Effector memory CD8-positive, alpha-beta T cell (primary cell): ENCODE data around the gene EIF4E1B.
A peak's percentile ranks its signal among the peaks of the same experiment; 100 is the strongest.

ENCODE experiments used
- ATAC-seq: fragments of 150-1000 bp; cut with Tn5 transposase; replicated peaks from 2 replicates; pipeline ENCODE4 v1.10.0; 2021; ENCODE audit warnings: mild to moderate bottlenecking, moderate library complexity
- DNase-seq, 3 experiments: peaks; one replicate each; pipeline ENCODE4 v3.0.0; 2021
- H3K27ac Mint-ChIP-seq, 2 donors: one replicate each; pipeline ENCODE4 v1.8.0; 2022; ENCODE audit warnings: mild to moderate bottlenecking in 2 of 2, mixed read lengths in 2 of 2, moderate library complexity in 2 of 2
- H3K27me3 Mint-ChIP-seq, 2 donors: one replicate each; pipeline ENCODE4 v1.8.0; 2022; ENCODE audit warnings: mixed read lengths in 2 of 2
- H3K36me3 Mint-ChIP-seq: one replicate; pipeline ENCODE4 v1.8.0; 2022; ENCODE audit warnings: mild to moderate bottlenecking, moderate library complexity, mixed read lengths; ENCODE audit not compliant: insufficient read depth
- H3K4me1 Mint-ChIP-seq, 2 donors: one replicate each; pipeline ENCODE4 v1.8.0; 2022; ENCODE audit warnings: low read depth in 2 of 2, mixed read lengths in 2 of 2
- H3K4me3 Mint-ChIP-seq, 2 donors: one replicate each; pipeline ENCODE4 v1.8.0; 2022; ENCODE audit warnings: mild to moderate bottlenecking in 2 of 2, mixed read lengths in 2 of 2, moderate library complexity in 2 of 2
- H3K9me3 Mint-ChIP-seq, 2 donors: one replicate each; pipeline ENCODE4 v1.8.0; 2022; ENCODE audit warnings: mixed read lengths in 2 of 2

EIF4E1B gene

GRCh38 chr5:176610435-176610773 is 20.1 kb upstream of the EIF4E1B start:
- ATAC-seq (no peak), DNase-seq (no peak)
- no peaks in the 10 kb centered on the region for H3K9me3 Mint-ChIP-seq
- H3K36me3 Mint-ChIP-seq, result peaks cover 21% of the 10 kb centered on the region
- H3K4me1 Mint-ChIP-seq, result peaks cover 10 to 13% of the 10 kb centered on the region in 2 donors
- peaks cover 23 to 30% of the 10 kb centered on the region in 2 donors for H3K27me3 Mint-ChIP-seq
- H3K4me3 Mint-ChIP-seq, result peak overlapping the region; percentile 77 to 78
- H3K27ac Mint-ChIP-seq, result no peak overlapping the region

- Mint-ChIP-seq H3K9me3 (no peaks in the 10 kb centered on the region), H3K27ac (no peak overlapping the region), H3K27me3 (peaks cover 33 to 40% of the 10 kb centered on the region in 2 donors), H3K4me1 (peaks cover 10 to 13% of the 10 kb centered on the region in 2 donors), H3K36me3 (peaks cover 21% of the 10 kb centered on the region), H3K4me3 (no peak overlapping the region)
- no peak for ATAC-seq
- DNase-seq, result peak; percentile 38 to 47 (median 39)
These were observed 19.0 kb upstream of the EIF4E1B start for GRCh38 chr5:176611435-176611834.

- Mint-ChIP-seq H3K36me3 (peaks cover 19% of the 10 kb centered on the region), H3K27me3 (peaks cover 39 to 46% of the 10 kb centered on the region in 2 donors), H3K27ac (no peak overlapping the region), H3K9me3 (no peaks in the 10 kb centered on the region), H3K4me1 (peaks cover 10 to 13% of the 10 kb centered on the region in 2 donors), H3K4me3 (no peak overlapping the region)
- DNase-seq (no peak), ATAC-seq (no peak)
These were observed 18.5 kb upstream of the EIF4E1B start for GRCh38 chr5:176612008-176612407.

GRCh38 chr5:176612855-176613254 is 17.6 kb upstream of the EIF4E1B start:
- Mint-ChIP-seq H3K4me1 (peaks cover 10 to 13% of the 10 kb centered on the region in 2 donors), H3K4me3 (no peak overlapping the region), H3K9me3 (no peaks in the 10 kb centered on the region), H3K36me3 (peaks cover 13% of the 10 kb centered on the region), H3K27ac (no peak overlapping the region), H3K27me3 (peaks cover 48 to 54% of the 10 kb centered on the region in 2 donors)
- no peak for DNase-seq
- no peak for ATAC-seq

GRCh38 chr5:176614805-176615478 is 15.5 kb upstream of the EIF4E1B start:
- Mint-ChIP-seq H3K27me3 (peaks cover 56 to 75% of the 10 kb centered on the region in 2 donors), H3K4me1 (peaks cover 3 to 5% of the 10 kb centered on the region in 2 donors), H3K9me3 (no peaks in the 10 kb centered on the region), H3K36me3 (peaks cover 6% of the 10 kb centered on the region), H3K27ac (no peak overlapping the region), H3K4me3 (no peak overlapping the region)
- DNase-seq, result no peak
- no peak for ATAC-seq

GRCh38 chr5:176616511-176616910 is 14.0 kb upstream of the EIF4E1B start:
- Mint-ChIP-seq H3K9me3 (no peaks in the 10 kb centered on the region), H3K27ac (no peak overlapping the region), H3K4me1 (peaks cover 9 to 10% of the 10 kb centered on the region in 2 donors), H3K27me3 (peaks cover 69 to 87% of the 10 kb centered on the region in 2 donors), H3K36me3 (peaks cover 3% of the 10 kb centered on the region), H3K4me3 (no peak overlapping the region)
- DNase-seq (no peak), ATAC-seq (no peak)

GRCh38 chr5:176618783-176619182 is 11.7 kb upstream of the EIF4E1B start:
- DNase-seq (no peak), ATAC-seq (no peak)
- Mint-ChIP-seq H3K4me1 (peaks cover 7 to 9% of the 10 kb centered on the region in 2 donors), H3K4me3 (peak overlapping the region; percentile 78 to 80), H3K27me3 (peaks cover 63 to 85% of the 10 kb centered on the region in 2 donors), H3K9me3 (no peaks in the 10 kb centered on the region), H3K36me3 (peaks cover 3% of the 10 kb centered on the region), H3K27ac (no peak overlapping the region)

GRCh38 chr5:176619203-176619568 is 11.3 kb upstream of the EIF4E1B start:
- Mint-ChIP-seq H3K36me3 (peaks cover 3% of the 10 kb centered on the region), H3K27me3 (peaks cover 63 to 89% of the 10 kb centered on the region in 2 donors), H3K27ac (no peak overlapping the region), H3K4me3 (peak overlapping the region; percentile 78 to 80), H3K9me3 (no peaks in the 10 kb centered on the region), H3K4me1 (peaks cover 7 to 9% of the 10 kb centered on the region in 2 donors)
- DNase-seq (peak; percentile 60 to 67 (median 64)), ATAC-seq (peak; percentile 97)

- no peak for ATAC-seq
- peaks cover 63 to 91% of the 10 kb centered on the region in 2 donors for H3K27me3 Mint-ChIP-seq
- H3K4me1 Mint-ChIP-seq, result peaks cover 7 to 9% of the 10 kb centered on the region in 2 donors
- H3K4me3 Mint-ChIP-seq, result peak overlapping the region; percentile 78 to 80
- H3K9me3 Mint-ChIP-seq, result no peaks in the 10 kb centered on the region
- H3K27ac Mint-ChIP-seq, result no peak overlapping the region
- no peak for DNase-seq
- H3K36me3 Mint-ChIP-seq, result peaks cover 3% of the 10 kb centered on the region
These were observed 10.7 kb upstream of the EIF4E1B start for GRCh38 chr5:176619569-176620332.

GRCh38 chr5:176620333-176620981 is 10.0 kb upstream of the EIF4E1B start:
- H3K27me3 Mint-ChIP-seq, result peaks cover 61 to 90% of the 10 kb centered on the region in 2 donors
- ATAC-seq, result no peak
- peaks cover 7 to 9% of the 10 kb centered on the region in 2 donors for H3K4me1 Mint-ChIP-seq
- no peak overlapping the region for H3K27ac Mint-ChIP-seq
- peak overlapping the region; percentile 78 to 80 for H3K4me3 Mint-ChIP-seq
- no peak for DNase-seq
- H3K36me3 Mint-ChIP-seq, result peaks cover 3% of the 10 kb centered on the region
- H3K9me3 Mint-ChIP-seq, result no peaks in the 10 kb centered on the region

- Mint-ChIP-seq H3K27ac (no peak overlapping the region), H3K4me3 (no peak overlapping the region), H3K9me3 (no peaks in the 10 kb centered on the region), H3K27me3 (peaks cover 56 to 90% of the 10 kb centered on the region in 2 donors), H3K4me1 (peaks cover 7 to 9% of the 10 kb centered on the region in 2 donors), H3K36me3 (peaks cover 3% of the 10 kb centered on the region)
- ATAC-seq (no peak), DNase-seq (no peak)
These were observed 8.8 kb upstream of the EIF4E1B start for GRCh38 chr5:176621661-176622079.

- Mint-ChIP-seq H3K4me3 (no peak overlapping the region), H3K27me3 (peaks cover 51 to 90% of the 10 kb centered on the region in 2 donors), H3K9me3 (no peaks in the 10 kb centered on the region), H3K36me3 (peaks cover 3% of the 10 kb centered on the region), H3K4me1 (peaks cover 7 to 10% of the 10 kb centered on the region in 2 donors), H3K27ac (no peak overlapping the region)
- ATAC-seq, result no peak
- DNase-seq, result no peak
These were observed 6.3 kb upstream of the EIF4E1B start for GRCh38 chr5:176624142-176624541.

- H3K4me3 Mint-ChIP-seq, result no peak overlapping the region
- ATAC-seq (no peak), DNase-seq (no peak)
- H3K27ac Mint-ChIP-seq, result no peak overlapping the region
- H3K27me3 Mint-ChIP-seq, result peaks cover 47 to 90% of the 10 kb centered on the region in 2 donors
- peaks cover 3% of the 10 kb centered on the region for H3K36me3 Mint-ChIP-seq
- peaks cover 7 to 10% of the 10 kb centered on the region in 2 donors for H3K4me1 Mint-ChIP-seq
- no peaks in the 10 kb centered on the region for H3K9me3 Mint-ChIP-seq
These were observed 5.5 kb upstream of the EIF4E1B start for GRCh38 chr5:176624938-176625337.
